GM12878 (cell line): ENCODE measurements around the gene KIAA1217. TPM values are rescaled to one million over a fixed set of nuclear protein-coding genes. Genes with fewer than 3 reads are reported as not detected.

Experiments used
- ATAC-seq: fragments of 200-7000 bp; cut with Tn5 transposase; 3 replicates; pipeline ENCODE4 v1.9.1; 2020; ENCODE audit warnings: mild to moderate bottlenecking, moderate library complexity
- BruUV-seq: library from RNA; stranded (reverse); fragments of 400-500 nt; replicated peaks from 2 replicates; lab custom pipeline; 2021; lab: Mats Ljungman, UMichigan
- CTCF ChIA-PET: fragments of 300-600 bp; sonication (Branson Sonifier 250); formaldehyde crosslinking; extraction: SDS; loops from one replicate; lab custom pipeline; 2021; ENCODE audit warnings: inconsistent platforms; lab: Yijun Ruan, JAX
- POLR2A ChIA-PET: fragments of 350-600 bp; formaldehyde crosslinking; extraction: SDS; loops from one replicate; lab custom pipeline; 2021; ENCODE audit warnings: inconsistent platforms; lab: Charles Lee
- RAD21 ChIA-PET: fragments of 300-600 bp; sonication (Branson Sonifier 250); formaldehyde crosslinking; loops from one replicate; lab custom pipeline; 2023; ENCODE audit warnings: antibody characterized with exemption; ENCODE audit not compliant: unreplicated experiment; lab: Charles Lee
- SMC1A ChIA-PET: fragments of 300-600 bp; sonication (Branson Sonifier 250); formaldehyde crosslinking; loops from one replicate; lab custom pipeline; 2023; ENCODE audit not compliant: unreplicated experiment, uncharacterized antibody; lab: Charles Lee
- DNase-seq: peaks from one replicate; pipeline ENCODE4 v3.0.0-alpha.2; 2011; ENCODE audit warnings: low read depth, low spot score
- FAIRE-seq: peaks from 3 replicates; lab custom pipeline; 2011; peaks lifted over from hg19 to GRCh38; lab: Jason Lieb, UNC
- H2AFZ ChIP-seq: 2 replicates; pipeline ENCODE4 v1.6.0; 2011; ENCODE audit warnings: low read depth, low read length, control low read depth; ENCODE audit not compliant: control insufficient read depth
- H3K27ac ChIP-seq: 2 replicates; pipeline ENCODE4 v1.5.1; 2011; ENCODE audit warnings: control low read depth; ENCODE audit not compliant: control insufficient read depth, insufficient read depth
- H3K27me3 ChIP-seq, 2 experiments: replicated peaks in 1 of 2; 2 replicates each; pipeline versions ENCODE4 v1.6.0 to v1.6.1; 2011; ENCODE audit warnings: low read length in 1 of 2; ENCODE audit not compliant: control insufficient read depth in 2 of 2, insufficient read depth in 2 of 2
- H3K36me3 ChIP-seq, 2 experiments: 2 replicates each; pipeline ENCODE4 v1.5.1; 2011; ENCODE audit warnings: low read length in 1 of 2; ENCODE audit not compliant: control insufficient read depth in 2 of 2, insufficient read depth in 2 of 2
- H3K4me1 ChIP-seq: 2 replicates; pipeline ENCODE4 v1.6.1; 2011; ENCODE audit warnings: mild to moderate bottlenecking, low read length, moderate library complexity, mixed read lengths; ENCODE audit not compliant: control insufficient read depth, insufficient read depth
- H3K4me2 ChIP-seq: 2 replicates; pipeline ENCODE4 v1.6.0; 2011; ENCODE audit warnings: control low read depth; ENCODE audit not compliant: control insufficient read depth, insufficient read depth
- H3K4me3 ChIP-seq: fragments of 200-600 bp; sonication (generic); 2 replicates; pipeline ENCODE4 v1.5.1; 2016
- H3K79me2 ChIP-seq: 2 replicates; pipeline ENCODE4 v1.6.0; 2011; ENCODE audit warnings: low read length; ENCODE audit not compliant: control insufficient read depth, insufficient read depth
- H3K9ac ChIP-seq: 2 replicates; pipeline ENCODE4 v1.8.0; 2011; ENCODE audit warnings: low read length, control low read depth, mixed read lengths; ENCODE audit not compliant: control insufficient read depth, insufficient read depth
- H3K9me3 ChIP-seq: replicated peaks from 3 replicates; pipeline ENCODE4 v1.5.1; 2011; ENCODE audit warnings: mild to moderate bottlenecking, low read length; ENCODE audit not compliant: control insufficient read depth, insufficient read depth
- H4K20me1 ChIP-seq: 2 replicates; pipeline ENCODE4 v1.6.0; 2011; ENCODE audit not compliant: control insufficient read depth, insufficient read depth
- FOXK2 ChIP-seq: fragments of 450-650 bp; IDR thresholded peaks from 2 replicates; pipeline ENCODE4 v1.6.1; 2017; ENCODE audit warnings: mild to moderate bottlenecking, moderate library complexity
- HCFC1 ChIP-seq: fragments of 150-350 bp; IDR thresholded peaks from 2 replicates; pipeline ENCODE4 v1.6.1; 2014; ENCODE audit warnings: low read length
- MXI1 ChIP-seq: fragments of 150-350 bp; IDR thresholded peaks from 2 replicates; pipeline ENCODE4 v1.6.1; 2011; ENCODE audit warnings: low read depth, mild to moderate bottlenecking, inconsistent platforms, low read length, improper control_type of control experiment
- NFXL1 ChIP-seq: fragments of 450-650 bp; IDR thresholded peaks from 2 replicates; pipeline ENCODE4 v1.6.1; 2017; ENCODE audit warnings: antibody characterized with exemption, mild to moderate bottlenecking, borderline replicate concordance
- POU2F2 ChIP-seq: IDR thresholded peaks from 3 replicates; pipeline ENCODE4 v1.6.1; 2011; ENCODE audit warnings: low read depth, mild to moderate bottlenecking, low read length, borderline replicate concordance
- RAD51 ChIP-seq: fragments of 450-650 bp; IDR thresholded peaks from 2 replicates; pipeline ENCODE4 v1.6.1; 2016; ENCODE audit warnings: moderate library complexity, mild to moderate bottlenecking, inconsistent platforms
- RUNX3 ChIP-seq: IDR thresholded peaks from 2 replicates; pipeline ENCODE4 v1.6.1; 2012; ENCODE audit warnings: low read length, inconsistent platforms
- SIX5 ChIP-seq: IDR thresholded peaks from 2 replicates; pipeline ENCODE4 v1.6.1; 2011; ENCODE audit warnings: mild to moderate bottlenecking, low read depth, low read length, moderate library complexity; ENCODE audit not compliant: severe bottlenecking
- SP1 ChIP-seq: IDR thresholded peaks from one replicate; pipeline ENCODE4 v1.6.1; 2011; ENCODE audit warnings: low read depth, low read length
- ZNF217 ChIP-seq: fragments of 450-650 bp; IDR thresholded peaks from 2 replicates; pipeline ENCODE4 v1.6.1; 2017; ENCODE audit warnings: antibody characterized with exemption, mild to moderate bottlenecking
- ZNF274 ChIP-seq: IDR thresholded peaks from one replicate; pipeline ENCODE4 v1.8.0; 2011; ENCODE audit not compliant: insufficient read length, insufficient read depth
- ZNF384 ChIP-seq: IDR thresholded peaks from 2 replicates; pipeline ENCODE4 v1.6.1; 2012; ENCODE audit warnings: low read depth, mild to moderate bottlenecking, low read length, improper control_type of control experiment, borderline replicate concordance
- WGBS: methylation state at CpG from one replicate; pipeline ENCODE4 v1.1.6; 2016; ENCODE audit warnings: low lambda C conversion rate; ENCODE audit not compliant: insufficient replicate concordance, insufficient coverage; ENCODE audit errors: missing lambda C conversion rate; 5-methylcytosine and 5-hydroxymethylcytosine counted together
- in situ Hi-C: fragments of 300-500 bp; cut with MboI; formaldehyde crosslinking; loops from 9 replicates; pipeline ENCODE4 v1.14.3; 2018; ENCODE audit warnings: mixed read lengths
- intact Hi-C: fragments of 100-400 bp; cut with micrococcal nuclease; formaldehyde crosslinking; loops from one replicate; pipeline ENCODE4 v1.14.2; 2022; ENCODE audit not compliant: unreplicated experiment
- polyA plus RNA-seq, 11 experiments: library from polyadenylated mRNA; depleted of rRNA in 4 of 11; unstranded in 6 of 11; stranded (reverse) in 5 of 11; fragments of >200 nt; fragmentation: Nextera tagmentation in 4 of 11; fragmentation: Illumina TruSeq in 1 of 11; extraction: Ambion mirVana in 4 of 11; extraction: Trizol in 1 of 11; gene quantifications; 1 replicate in 1 of 11; 2 replicates in 10 of 11; pipeline versions ENCODE4 v1.2.1 to v1.2.3, GENCODE V29; 2011 to 2016; ENCODE audit warnings: inconsistent platforms in 2 of 11, missing spikeins in 2 of 11, low read depth in 1 of 11
- total RNA-seq, 4 experiments: library from RNA; depleted of rRNA in 3 of 4; stranded (reverse); fragments of >200 nt in 3 of 4; fragmentation: Illumina TruSeq in 1 of 4; extraction: Trizol in 1 of 4; gene quantifications; 2 replicates each; pipeline versions ENCODE4 v1.2.1 to v1.2.3, GENCODE V29; 2013 to 2021
- TF ChIP-seq, protein P1 (sequence below): IDR thresholded peaks from 2 replicates; pipeline ENCODE4 v1.6.1; 2011; ENCODE audit warnings: low read depth, low read length, improper control_type of control experiment, borderline replicate concordance
- TF ChIP-seq, protein P2 (sequence below): IDR thresholded peaks from 2 replicates; pipeline ENCODE4 v1.6.1; 2011; ENCODE audit warnings: borderline replicate concordance, low read depth, mild to moderate bottlenecking, moderate library complexity, mixed read lengths, low read length; ENCODE audit not compliant: insufficient read depth; ENCODE audit errors: extremely low read length

KIAA1217 gene
- total and polyA plus RNA-seq, 10 of the 15 experiments (the other 5 are each of a cell fraction or from before 2014, with no cell fraction given): 0.57 to 3.8 (median 2.1) TPM

DNA sequence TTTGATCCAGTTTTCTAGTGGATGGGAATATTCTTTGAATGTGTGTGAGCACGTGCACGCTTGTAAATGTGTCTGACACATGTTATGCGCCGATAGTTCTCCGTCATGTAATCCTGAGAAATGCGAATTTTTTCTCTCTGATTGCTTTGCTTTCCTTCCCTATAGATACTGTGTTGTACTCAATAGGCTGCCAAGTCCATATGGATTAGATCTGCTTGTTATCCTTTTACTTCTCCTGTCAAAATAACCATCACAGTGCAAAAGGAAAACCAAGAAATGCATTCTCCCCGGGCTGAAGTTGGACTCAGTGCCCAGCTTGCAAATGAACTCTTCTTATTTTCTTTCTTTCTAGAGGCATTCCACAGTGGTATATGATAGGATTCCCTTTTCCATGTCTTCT, 131.9 kb downstream of the KIAA1217 start:
- Histone ChIP-seq H3K9ac (no peak overlapping the region), H3K9me3 (no peaks in the 10 kb centered on the region; the same call in 2 of the 3 replicates), H3K27me3 (no peaks in the 10 kb centered on the region), H3K4me2 (no peak overlapping the region), H3K4me3 (no peak overlapping the region), H3K36me3 (no peaks in the 10 kb centered on the region), H3K4me1 (no peaks in the 10 kb centered on the region), H4K20me1 (no peaks in the 10 kb centered on the region), H3K27ac (no peak overlapping the region), H2AFZ (no peak overlapping the region), H3K79me2 (no peaks in the 10 kb centered on the region)
- ChIA-PET POLR2A (no interaction called here), CTCF (no interaction called here), RAD21 (no interaction called here), SMC1A (no interaction called here)
- intact Hi-C loops: no loop called here
- ATAC-seq: no peak
- no TSS peak for BruUV-seq
- in situ Hi-C loops: no loop called here
- FAIRE-seq: no peak
- DNase-seq: no peak
- TF ChIP-seq FOXK2 (no peak), RAD51 (no peak), HCFC1 (no peak), MXI1 (no peak), RUNX3 (no peak), POU2F2 (no peak), ZNF217 (no peak), SP1 (no peak), NFXL1 (no peak), ZNF384 (no peak), ZNF274 (no peak), SIX5 (no peak)
- TF ChIP-seq, protein P1, sequence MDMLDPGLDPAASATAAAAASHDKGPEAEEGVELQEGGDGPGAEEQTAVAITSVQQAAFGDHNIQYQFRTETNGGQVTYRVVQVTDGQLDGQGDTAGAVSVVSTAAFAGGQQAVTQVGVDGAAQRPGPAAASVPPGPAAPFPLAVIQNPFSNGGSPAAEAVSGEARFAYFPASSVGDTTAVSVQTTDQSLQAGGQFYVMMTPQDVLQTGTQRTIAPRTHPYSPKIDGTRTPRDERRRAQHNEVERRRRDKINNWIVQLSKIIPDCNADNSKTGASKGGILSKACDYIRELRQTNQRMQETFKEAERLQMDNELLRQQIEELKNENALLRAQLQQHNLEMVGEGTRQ: no peak
- TF ChIP-seq, protein P2, sequence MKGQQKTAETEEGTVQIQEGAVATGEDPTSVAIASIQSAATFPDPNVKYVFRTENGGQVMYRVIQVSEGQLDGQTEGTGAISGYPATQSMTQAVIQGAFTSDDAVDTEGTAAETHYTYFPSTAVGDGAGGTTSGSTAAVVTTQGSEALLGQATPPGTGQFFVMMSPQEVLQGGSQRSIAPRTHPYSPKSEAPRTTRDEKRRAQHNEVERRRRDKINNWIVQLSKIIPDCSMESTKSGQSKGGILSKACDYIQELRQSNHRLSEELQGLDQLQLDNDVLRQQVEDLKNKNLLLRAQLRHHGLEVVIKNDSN: no peak
- WGBS: 61% methylated on average over 7 of the region's 7 CpGs
